ENCODE results near the gene LIFR. TPM values are rescaled to one million over a fixed set of nuclear protein-coding genes. Genes with fewer than 3 reads are reported as not detected.

LIFR gene
- 3.7 and 3.9 TPM in 2 replicates for total RNA-seq (2022)
- percentile 36 among the genes with signal in this experiment for Bru-seq, nascent RNA
- percentile 51 among the genes with signal in this experiment for BruChase-seq, experiment 1, labeled RNA remaining after a 6-hour chase
- percentile 41 among the genes with signal in this experiment for BruChase-seq, experiment 2, labeled RNA remaining after a 2-hour chase
- long read RNA-seq, partial matches to known transcripts, result 0 of 1 reads
- long read RNA-seq, other reads (novel, unspliced or antisense), result 1 of 1 reads

- CTCF ChIA-PET, result interaction anchor here (0.5 to 1.0 kb wide), 3 partner anchors 115 to 276 kb away, joined by 3 to 4 read pairs (median 4); no protein-coding TSS in a partner anchor
- Mint-ChIP-seq H3K27me3 (ENCODE audit: insufficient read depth, unreplicated experiment) (no peaks in the 10 kb centered on the region), H3K9me3 (ENCODE audit: unreplicated experiment) (no peaks in the 10 kb centered on the region)
Observed at GRCh38 chr5:38556599-38557307, at the start of gene LIFR. LIFR (minus strand) TSS chr5:38556646; CDS start chr5:38530647, 25,999 bp downstream.

GRCh38 chr5:38605610-38606009 lies 49.2 kb upstream of the LIFR start:
- Mint-ChIP-seq H3K27ac (ENCODE audit: low read depth, unreplicated experiment) (no peak overlapping the region), H3K4me3 (ENCODE audit: unreplicated experiment) (no peak overlapping the region), H3K36me3 (ENCODE audit: insufficient read depth, unreplicated experiment) (no peaks in the 10 kb centered on the region), H3K4me1 (ENCODE audit: insufficient read depth, unreplicated experiment) (peaks cover 38% of the 10 kb centered on the region), H3K9me3 (ENCODE audit: unreplicated experiment) (no peaks in the 10 kb centered on the region), H3K27me3 (ENCODE audit: insufficient read depth, unreplicated experiment) (no peaks in the 10 kb centered on the region)
- DNase-seq (ENCODE audit: unreplicated experiment), result no peak
- no peak for TF ChIP-seq CTCF (IDR thresholded peaks at IDR 0.05; ENCODE audit: unreplicated experiment)
- BruUV-seq (replicated peaks), result no TSS peak
- intact Hi-C loops (cut with micrococcal nuclease), result no loop called here
- POLR2A ChIA-PET, result no interaction called here
- CTCF ChIA-PET, result interaction anchor here (0.6 to 1.1 kb wide), 3 partner anchors 8 to 221 kb away, joined by 3 to 5 read pairs (median 4); no protein-coding TSS in a partner anchor

More at GRCh38 chr5:38556599-38557307, at the start of gene LIFR:
- no TSS peak for BruUV-seq (replicated peaks)
- Mint-ChIP-seq H3K27ac (ENCODE audit: low read depth, unreplicated experiment) (peak within 1 kb of the TSS; percentile 33), H3K4me3 (ENCODE audit: unreplicated experiment) (peak within 1 kb of the TSS; percentile 81), H3K4me1 (ENCODE audit: insufficient read depth, unreplicated experiment) (no peaks in the 10 kb centered on the region), H3K36me3 (ENCODE audit: insufficient read depth, unreplicated experiment) (no peaks in the 10 kb centered on the region)
- no peak for TF ChIP-seq CTCF (IDR thresholded peaks at IDR 0.05; ENCODE audit: unreplicated experiment)
- intact Hi-C loops (cut with micrococcal nuclease), result loop anchor here (1.0 to 5.0 kb wide), 4 partner anchors 42 to 366 kb away; no protein-coding TSS in a partner anchor
- POLR2A ChIA-PET, result interaction anchor here (0.7 to 1.6 kb wide), 16 partner anchors 10 to 401 kb away, joined by 3 to 12 read pairs (median 6); no protein-coding TSS in a partner anchor
- DNase-seq (ENCODE audit: unreplicated experiment), result peak; percentile 81

GRCh38 chr5:38603691-38604090 lies 47.2 kb upstream of the LIFR start:
- BruUV-seq (replicated peaks), result no TSS peak
- no peak for TF ChIP-seq CTCF (IDR thresholded peaks at IDR 0.05; ENCODE audit: unreplicated experiment)
- no peak overlapping the region for H3K27ac Mint-ChIP-seq (ENCODE audit: low read depth, unreplicated experiment)
- H3K27me3 Mint-ChIP-seq (ENCODE audit: insufficient read depth, unreplicated experiment), result no peaks in the 10 kb centered on the region
- ChIA-PET POLR2A (no interaction called here), CTCF (interaction anchor here (1.5 kb wide), 1 partner anchor 162 kb away, joined by 3 read pairs; no protein-coding TSS in a partner anchor)
- no peaks in the 10 kb centered on the region for H3K9me3 Mint-ChIP-seq (ENCODE audit: unreplicated experiment)
- H3K4me1 Mint-ChIP-seq (ENCODE audit: insufficient read depth, unreplicated experiment), result peaks cover 56% of the 10 kb centered on the region
- intact Hi-C loops (cut with micrococcal nuclease), result no loop called here
- DNase-seq (ENCODE audit: unreplicated experiment), result no peak
- no peak overlapping the region for H3K4me3 Mint-ChIP-seq (ENCODE audit: unreplicated experiment)
- H3K36me3 Mint-ChIP-seq (ENCODE audit: insufficient read depth, unreplicated experiment), result peaks cover 3% of the 10 kb centered on the region

- no TSS peak for BruUV-seq (replicated peaks)
- POLR2A ChIA-PET, result interaction anchor here (1.7 kb wide), 1 partner anchor 10 kb away, joined by 3 read pairs; no protein-coding TSS in a partner anchor
- Mint-ChIP-seq H3K27ac (ENCODE audit: low read depth, unreplicated experiment) (no peak overlapping the region), H3K9me3 (ENCODE audit: unreplicated experiment) (no peaks in the 10 kb centered on the region), H3K4me1 (ENCODE audit: insufficient read depth, unreplicated experiment) (peaks cover 55% of the 10 kb centered on the region), H3K36me3 (ENCODE audit: insufficient read depth, unreplicated experiment) (peaks cover 8% of the 10 kb centered on the region), H3K4me3 (ENCODE audit: unreplicated experiment) (no peak overlapping the region), H3K27me3 (ENCODE audit: insufficient read depth, unreplicated experiment) (no peaks in the 10 kb centered on the region)
- intact Hi-C loops (cut with micrococcal nuclease), result no loop called here
- CTCF ChIA-PET, result no interaction called here
- DNase-seq (ENCODE audit: unreplicated experiment), result no peak
- TF ChIP-seq CTCF (IDR thresholded peaks at IDR 0.05; ENCODE audit: unreplicated experiment), result no peak
Observed at GRCh38 chr5:38602641-38603040, 46.2 kb upstream of the LIFR start.

Measured in MCF 10A (cell line).